ENCODE results near the gene TDRD5. TPM values are rescaled to one million over a fixed set of nuclear protein-coding genes. Genes with fewer than 3 reads are reported as not detected.

Gene TDRD5
- total RNA-seq, 4 donors from 2014 or later = 0.64 to 1.8 TPM; not detected in 2

- TF ChIP-seq EP300 (IDR thresholded peaks at IDR 0.05; ENCODE audit: low read depth) (no peak), POLR2AphosphoS5 (IDR thresholded peaks at IDR 0.05) (no peak), POLR2A (IDR thresholded peaks at IDR 0.05) (no peak), CTCF (IDR thresholded peaks at IDR 0.05) (no peak)
- no peaks in the 10 kb centered on the region for H3K36me3 ChIP-seq
- no peak overlapping the region for H3K4me3 ChIP-seq
- H3K27me3 ChIP-seq = peaks cover 3% of the 10 kb centered on the region
- WGBS, 2 donors (ENCODE audit: low coverage in 1 of 2) = 47 to 57% methylated on average over 1 to 2 of the region's 2 CpGs
- DNase-seq = no peak
- in situ Hi-C loops (cut with MboI; ENCODE audit: low pct_ligation_motif_present in 1 of 4, low pct_unique_long_range_greater_than_20kb in 1 of 4, low sequenced_read_pairs in 3 of 4) (loop anchor here in 1 of 4 donors (5.0 kb wide), 1 partner anchor 105 kb away; no protein-coding TSS in a partner anchor), intact Hi-C loops (cut with DNase I; ENCODE audit: low total_unique reads) (loop anchor here (1.0 kb wide), 1 partner anchor 103 kb away; no protein-coding TSS in a partner anchor)
- H3K9me3 ChIP-seq = no peaks in the 10 kb centered on the region
- H3K4me1 ChIP-seq = peaks cover 0 to 4% (median 0%) of the 10 kb centered on the region in 4 donors
- no peak overlapping the region for H3K27ac ChIP-seq
Observed at GRCh38 chr1:179707406-179707805, 115.8 kb downstream of the TDRD5 start.

- in situ Hi-C loops (cut with MboI; ENCODE audit: low pct_ligation_motif_present in 1 of 4, low pct_unique_long_range_greater_than_20kb in 1 of 4, low sequenced_read_pairs in 3 of 4) = loop anchor here in 1 of 4 donors (5.0 kb wide), 1 partner anchor 104 kb away; no protein-coding TSS in a partner anchor
- no peaks in the 10 kb centered on the region for H3K36me3 ChIP-seq
- intact Hi-C loops (cut with DNase I; ENCODE audit: low total_unique reads) = no loop called here
- H3K4me1 ChIP-seq = peaks cover 0 to 4% (median 0%) of the 10 kb centered on the region in 4 donors
- H3K27me3 ChIP-seq = peaks cover 3% of the 10 kb centered on the region
- H3K4me3 ChIP-seq = no peak overlapping the region
- peaks cover 0 to 2% of the 10 kb centered on the region in 2 donors for H3K9me3 ChIP-seq
- H3K27ac ChIP-seq = no peak overlapping the region
- TF ChIP-seq CTCF (IDR thresholded peaks at IDR 0.05) (no peak), POLR2A (IDR thresholded peaks at IDR 0.05) (no peak), EP300 (IDR thresholded peaks at IDR 0.05; ENCODE audit: low read depth) (no peak), POLR2AphosphoS5 (IDR thresholded peaks at IDR 0.05) (no peak)
- 73 to 81% methylated on average over 2 to 6 of the region's 6 CpGs for WGBS, 2 donors (ENCODE audit: low coverage in 1 of 2)
- no peak for DNase-seq
Observed at GRCh38 chr1:179708434-179709195, 117.0 kb downstream of the TDRD5 start.

- in situ Hi-C loops (cut with MboI; ENCODE audit: low pct_ligation_motif_present in 1 of 4, low pct_unique_long_range_greater_than_20kb in 1 of 4, low sequenced_read_pairs in 3 of 4) (loop anchor here (5.0 to 10.0 kb wide), 2 partner anchors 95 to 102 kb away; no protein-coding TSS in a partner anchor), intact Hi-C loops (cut with DNase I; ENCODE audit: low total_unique reads) (no loop called here)
- Histone ChIP-seq H3K27ac (no peak overlapping the region), H3K4me1 (peaks cover 0 to 4% (median 0%) of the 10 kb centered on the region in 4 donors), H3K36me3 (no peaks in the 10 kb centered on the region), H3K4me3 (no peak overlapping the region), H3K9me3 (peaks cover 9 to 11% of the 10 kb centered on the region in 2 donors), H3K27me3 (peaks cover 3% of the 10 kb centered on the region)
- 32% methylated on average over 5 of the region's 5 CpGs for WGBS, 2 donors (ENCODE audit: low coverage in 1 of 2)
- TF ChIP-seq CTCF (IDR thresholded peaks at IDR 0.05) (no peak), POLR2AphosphoS5 (IDR thresholded peaks at IDR 0.05) (no peak), EP300 (IDR thresholded peaks at IDR 0.05; ENCODE audit: low read depth) (no peak), POLR2A (IDR thresholded peaks at IDR 0.05) (no peak)
- DNase-seq = no peak
Observed at GRCh38 chr1:179709841-179710329, 118.3 kb downstream of the TDRD5 start.

GRCh38 chr1:179714159-179714558, 122.5 kb downstream of the TDRD5 start:
- 87 to 100% methylated on average over 1 of the region's 1 CpG for WGBS, 2 donors (ENCODE audit: low coverage in 1 of 2)
- in situ Hi-C loops (cut with MboI; ENCODE audit: low pct_ligation_motif_present in 1 of 4, low pct_unique_long_range_greater_than_20kb in 1 of 4, low sequenced_read_pairs in 3 of 4) (loop anchor here in 3 of 4 donors (10.0 kb wide), 1 partner anchor 91 kb away; no protein-coding TSS in a partner anchor), intact Hi-C loops (cut with DNase I; ENCODE audit: low total_unique reads) (no loop called here)
- Histone ChIP-seq H3K4me3 (no peak overlapping the region), H3K27ac (no peak overlapping the region), H3K36me3 (no peaks in the 10 kb centered on the region), H3K9me3 (peaks cover 21 to 28% of the 10 kb centered on the region in 2 donors), H3K27me3 (peaks cover 3% of the 10 kb centered on the region), H3K4me1 (peaks cover 0 to 4% (median 0%) of the 10 kb centered on the region in 4 donors)
- no peak for DNase-seq
- TF ChIP-seq POLR2A (IDR thresholded peaks at IDR 0.05) (no peak), CTCF (IDR thresholded peaks at IDR 0.05) (no peak), EP300 (IDR thresholded peaks at IDR 0.05; ENCODE audit: low read depth) (no peak), POLR2AphosphoS5 (IDR thresholded peaks at IDR 0.05) (no peak)

Data from transverse colon (tissue), 4 donors.